ENCODE measurements around the gene DNAAF3.
A peak's percentile ranks its signal among the peaks of the same experiment; 100 is the strongest.
"Not testable (repeated sequence)": the region's sequence is repeated elsewhere in the genome, so short reads cannot be mapped to it uniquely, and the experiment has no call there.

The DNAAF3 gene

GRCh38 chr19:55175117-55175867, 8.9 kb upstream of the DNAAF3 start:
- no peak for DNase-seq

DNA sequence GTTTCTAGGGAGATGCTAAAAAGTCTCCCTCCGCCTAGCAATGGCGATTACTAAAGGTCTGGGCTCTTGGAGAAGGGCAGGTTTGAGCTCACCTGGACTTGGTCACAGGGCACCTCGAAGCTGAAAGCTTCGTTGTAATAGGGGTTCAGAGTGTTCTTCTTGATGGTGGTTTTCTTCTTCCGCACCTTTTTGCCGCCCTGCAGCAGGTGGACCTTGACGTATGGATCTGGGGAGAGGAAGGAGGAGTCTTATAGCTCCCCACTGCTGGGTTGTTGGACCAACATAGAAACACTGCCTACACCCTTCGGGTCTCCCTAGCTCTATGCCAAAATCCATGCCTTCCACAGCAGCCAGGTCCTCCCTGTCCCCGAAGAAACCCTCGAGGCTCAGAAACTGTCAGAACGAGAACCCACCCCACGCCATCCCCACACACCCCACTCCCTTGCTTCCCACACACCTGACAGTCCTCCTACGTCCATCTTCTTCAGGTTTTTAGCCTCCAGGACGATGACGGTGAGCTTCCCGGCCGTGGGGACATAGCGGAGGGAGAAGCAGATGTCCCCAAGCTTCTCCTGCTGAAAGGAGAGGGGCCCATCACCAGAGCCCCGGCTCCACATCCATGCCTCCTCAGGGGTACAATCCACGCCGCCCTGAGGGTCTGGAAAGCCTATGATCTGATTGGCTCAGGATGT, 8.2 kb upstream of the DNAAF3 start:
- no peak for DNase-seq

DNA sequence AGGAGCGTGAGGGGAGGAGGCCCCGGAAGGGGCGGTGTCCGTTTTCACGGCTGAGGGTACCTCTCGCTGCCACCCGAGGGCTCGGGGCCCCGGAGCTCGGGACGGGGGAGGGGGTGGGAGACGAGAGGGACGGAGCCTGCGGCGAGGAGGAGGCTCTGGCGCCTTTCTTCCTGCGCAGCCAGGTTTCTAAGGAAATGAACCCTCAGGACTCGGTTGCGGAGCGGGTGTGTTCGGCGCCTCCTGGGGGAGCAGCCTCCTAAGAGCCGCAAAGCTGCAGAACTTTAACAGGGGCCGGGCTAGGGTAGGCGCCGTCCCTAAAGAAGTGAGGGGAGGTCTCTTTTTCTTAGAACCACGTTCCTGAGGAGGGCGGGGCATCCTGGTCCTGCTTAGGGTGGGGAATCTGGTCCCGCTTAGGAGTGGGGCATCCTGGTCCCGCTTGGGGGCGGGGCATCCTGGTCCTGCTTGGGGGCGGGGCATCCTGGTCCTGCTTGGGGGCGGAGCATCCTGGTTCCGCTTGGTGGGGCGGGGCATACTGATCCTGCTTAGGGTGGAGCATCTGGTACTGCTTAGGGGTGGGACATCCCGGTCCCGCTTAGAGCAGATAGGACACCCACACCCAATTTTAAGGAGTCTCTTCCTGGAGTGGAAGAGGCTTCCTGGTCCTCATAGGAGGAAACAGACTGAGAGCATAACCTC, 7.4 kb upstream of the DNAAF3 start:
- peak; percentile 44 for DNase-seq

DNA sequence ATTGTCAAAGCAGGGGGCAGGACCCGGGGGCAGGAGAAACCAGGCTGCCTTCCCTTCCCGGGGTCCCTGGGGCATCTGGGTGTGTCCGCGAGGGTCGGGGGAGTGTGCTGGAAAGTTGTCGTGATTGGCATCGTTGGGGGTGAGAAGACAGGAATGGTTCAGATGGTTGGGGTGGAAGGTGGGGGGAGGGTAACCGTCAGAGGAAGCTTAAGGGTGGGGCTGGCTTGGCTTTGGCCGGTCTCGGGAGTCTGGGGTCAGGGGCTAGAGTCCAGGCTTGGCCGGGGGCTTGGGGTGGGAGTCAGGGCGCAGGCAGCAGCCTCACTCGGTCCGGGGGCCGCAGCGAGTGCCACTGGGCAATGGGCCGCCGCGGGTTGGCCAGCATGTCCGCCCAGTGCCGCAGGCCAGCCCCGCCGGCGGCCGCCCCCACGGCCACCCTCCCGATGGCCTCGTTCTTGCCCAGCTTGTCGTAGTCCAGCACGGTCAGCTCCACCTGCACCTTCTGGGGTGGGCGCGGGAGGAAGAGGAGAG, 6.8 kb upstream of the DNAAF3 start:
- DNase-seq = no peak

DNA sequence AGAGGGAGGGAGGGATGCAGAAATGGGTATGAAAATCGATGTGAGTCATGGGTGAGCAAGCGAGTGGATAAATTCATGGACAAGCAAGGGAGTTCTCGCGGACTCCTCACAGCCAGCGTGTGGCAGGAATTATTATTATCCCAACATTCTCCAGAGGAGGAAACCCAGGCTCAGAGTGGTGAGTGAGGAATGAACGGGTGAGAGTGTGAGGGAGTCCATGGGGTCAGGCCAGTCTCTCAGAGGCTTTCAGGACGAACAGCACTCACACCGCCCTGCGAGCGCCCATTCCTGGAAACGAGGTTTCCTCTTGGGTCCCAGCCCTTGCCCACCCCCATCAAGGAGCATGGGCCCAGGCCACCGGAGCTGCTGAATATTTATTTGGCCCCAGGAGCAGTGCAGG, 6.3 kb upstream of the DNAAF3 start:
- no peak for DNase-seq

GRCh38 chr19:55172318-55172717, 5.9 kb upstream of the DNAAF3 start:
- not testable (repeated sequence) for DNase-seq

- DNase-seq = no peak
Observed at GRCh38 chr19:55171440-55171839, 5.0 kb upstream of the DNAAF3 start.

DNA sequence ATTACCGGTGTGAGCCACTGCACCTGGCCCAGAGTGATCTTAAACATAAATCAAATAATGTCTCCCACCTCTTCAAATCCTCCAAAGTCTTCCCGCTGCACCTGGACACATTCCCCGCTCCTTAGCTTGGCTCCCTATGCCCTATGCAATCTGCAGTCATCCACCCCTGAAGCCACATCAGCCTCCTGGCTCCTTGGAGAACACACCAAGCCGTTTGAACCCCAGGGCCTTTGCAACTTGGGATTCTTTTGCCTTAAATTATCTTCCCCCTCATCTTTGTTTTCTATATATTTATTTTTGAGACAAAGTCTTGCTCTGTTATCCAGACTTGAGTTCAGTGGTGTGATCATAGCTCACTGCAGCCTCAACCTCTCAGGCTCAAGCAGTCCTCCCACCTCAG, 2.7 kb upstream of the DNAAF3 start:
- DNase-seq = no peak

DNA sequence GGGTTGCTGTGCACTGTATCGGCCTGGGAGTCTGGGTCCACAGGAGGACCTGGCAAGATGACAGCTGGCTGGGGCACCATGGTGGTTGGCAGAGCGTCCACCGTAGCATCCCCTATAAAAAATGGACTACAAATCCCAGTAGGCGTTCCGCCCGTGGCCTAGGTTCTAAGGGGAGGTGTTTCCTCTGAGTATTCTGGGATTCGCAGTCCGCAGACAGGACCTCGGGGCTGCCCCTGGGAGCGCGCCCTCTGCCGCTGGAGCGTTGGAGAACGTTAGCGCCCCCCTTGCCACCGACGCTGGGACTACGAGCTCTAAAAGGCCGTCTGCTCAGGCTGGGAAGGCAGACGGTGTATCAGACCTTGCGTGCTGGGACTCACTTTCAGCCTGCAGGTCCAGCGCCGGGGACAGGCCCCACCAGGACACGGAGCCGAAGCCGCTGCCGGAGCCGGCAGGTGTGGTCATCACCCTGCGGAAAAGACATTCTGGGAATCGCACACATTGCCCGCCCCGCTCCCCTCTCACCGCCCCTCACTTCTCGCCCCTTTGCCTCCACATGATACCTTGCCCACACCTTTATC, 372 bp downstream of the DNAAF3 start:
- DNase-seq = peak; percentile 76

GRCh38 chr19:55161571-55162322, 4.7 kb downstream of the DNAAF3 start:
- DNase-seq = no peak

DNA sequence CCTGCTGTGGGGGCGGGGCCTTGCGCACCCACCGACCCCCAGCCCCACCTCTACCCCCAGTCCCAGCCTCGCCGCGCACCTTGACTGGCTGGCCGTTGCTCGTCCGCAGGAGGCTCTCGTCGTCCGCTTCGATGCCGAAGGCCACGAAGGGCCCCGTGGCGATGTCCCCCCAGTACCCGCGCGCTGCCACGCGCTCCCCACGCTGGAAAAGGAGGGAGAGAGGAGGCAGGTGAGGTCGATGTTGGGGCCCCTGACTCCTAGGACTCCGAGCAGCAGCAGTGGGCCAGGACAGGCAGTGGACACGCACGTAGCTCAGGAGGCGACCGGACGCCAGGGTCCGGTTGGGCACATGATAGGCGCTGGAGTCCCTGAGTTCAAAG, 5.4 kb downstream of the DNAAF3 start:
- DNase-seq = no peak

- peak; percentile 93 for DNase-seq
Observed at GRCh38 chr19:55160128-55160985, 6.1 kb downstream of the DNAAF3 start.

DNA sequence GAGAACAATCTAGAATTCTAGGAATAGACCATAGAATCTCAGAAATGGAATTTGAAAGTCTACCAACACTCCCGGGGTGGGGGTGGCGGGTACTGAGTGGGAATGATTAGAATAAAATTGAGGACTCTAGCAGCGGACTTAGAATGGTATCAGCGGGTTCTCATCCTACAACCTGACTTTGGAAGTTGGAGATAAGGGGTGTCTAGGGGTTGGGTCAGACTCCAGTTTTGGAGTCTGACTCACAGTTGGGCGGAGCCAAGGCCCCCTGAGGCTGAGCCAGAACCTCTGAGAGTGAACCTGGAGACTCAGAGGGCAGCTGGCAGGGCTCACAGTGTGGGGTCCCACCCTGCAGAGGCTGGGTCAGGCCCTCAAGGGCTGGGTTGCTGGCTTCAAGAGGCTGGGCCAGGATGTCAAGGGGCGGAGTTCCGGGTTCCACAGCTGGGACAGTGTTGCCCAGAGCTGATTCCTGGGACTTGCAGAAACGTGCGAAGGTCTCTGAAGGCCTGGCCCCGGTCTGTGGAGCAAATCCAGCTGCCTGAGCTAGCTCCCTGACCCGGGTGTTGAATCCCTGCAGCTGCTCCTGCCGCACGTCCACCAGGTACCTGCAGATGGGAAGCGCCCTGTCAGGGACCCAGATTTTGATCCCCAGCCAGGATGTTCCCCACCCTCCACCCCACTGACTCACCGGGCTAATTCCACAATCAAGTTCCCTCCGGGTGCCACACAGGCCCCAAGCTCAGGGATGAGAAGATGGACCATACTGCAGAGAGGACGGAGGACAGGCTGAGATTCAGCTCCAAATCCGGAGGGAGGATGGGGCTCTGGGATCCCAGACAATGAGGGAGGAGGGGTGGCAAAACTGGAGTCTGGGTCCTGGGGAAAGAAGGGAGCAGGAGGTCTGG, 7.3 kb downstream of the DNAAF3 start:
- no peak for DNase-seq

DNA sequence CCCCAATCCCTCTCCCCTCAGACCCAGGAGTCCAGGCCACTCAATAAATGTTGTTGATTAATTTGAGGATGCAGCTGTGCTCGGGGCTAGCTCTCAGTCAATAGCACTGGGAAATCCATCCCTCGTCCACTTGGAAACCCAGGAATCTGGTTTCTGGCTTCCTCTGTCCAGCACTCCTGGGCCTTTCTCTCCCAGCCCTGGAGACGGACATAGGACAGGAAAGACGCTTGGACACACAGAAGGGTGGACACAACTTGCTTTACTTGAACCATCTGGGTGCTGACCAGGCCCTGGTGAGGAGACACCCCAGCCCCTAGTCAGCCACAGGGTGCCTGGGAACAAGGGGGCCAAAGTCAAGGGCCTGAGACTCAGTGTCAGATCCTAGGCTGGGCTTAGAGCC, 8.0 kb downstream of the DNAAF3 start:
- DNase-seq = no peak

- no peak for DNase-seq
Observed at GRCh38 chr19:55157064-55157908, 9.1 kb downstream of the DNAAF3 start, which contains the start of gene TNNI3. Gene TNNI3 (minus strand): TSS chr19:55157732. CDS start chr19:55157589, 143 bp downstream.

DNA sequence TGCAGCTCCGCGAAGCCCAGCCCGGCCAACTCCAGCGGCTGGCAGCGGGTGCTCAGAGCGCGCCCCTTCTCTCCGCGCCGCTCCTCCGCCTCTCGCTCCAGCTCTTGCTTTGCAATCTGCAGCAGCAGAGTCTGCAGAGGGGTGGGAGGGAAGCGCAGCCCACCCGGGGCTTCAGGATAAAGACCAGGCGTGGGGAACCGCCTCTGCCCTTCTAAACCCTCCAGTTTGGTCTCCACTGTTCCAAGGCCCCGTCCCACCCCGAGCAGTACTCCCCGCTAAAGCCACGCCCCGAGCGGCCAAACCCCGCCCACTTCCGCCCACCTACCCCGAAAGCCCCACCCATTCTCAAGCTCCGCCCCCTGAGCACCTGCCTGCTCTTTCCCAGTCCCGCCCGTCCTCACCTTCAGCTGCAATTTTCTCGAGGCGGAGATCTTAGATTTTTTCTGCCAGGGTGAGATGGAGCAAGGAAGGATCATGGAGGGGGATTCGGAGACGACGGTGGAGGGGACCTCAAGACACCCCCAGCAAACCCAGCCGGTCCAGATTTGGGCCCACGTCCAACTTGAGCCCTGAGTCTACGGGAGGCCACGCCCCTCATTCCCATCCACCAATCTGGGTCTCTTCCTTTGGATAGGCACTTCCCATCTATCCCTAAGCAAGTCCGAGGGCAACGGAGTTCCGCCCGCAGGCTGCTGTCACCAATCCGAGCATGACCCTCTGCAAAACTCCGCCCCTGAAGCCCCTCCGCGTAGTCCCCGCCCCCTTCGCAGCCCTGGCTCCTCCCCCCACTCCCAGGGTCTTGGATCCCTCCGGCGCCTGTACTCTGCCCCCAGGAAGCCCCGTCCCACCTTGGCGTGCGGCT, 10.0 kb downstream of the DNAAF3 start:
- no peak for DNase-seq

- DNase-seq = not testable (repeated sequence)
Observed at GRCh38 chr19:55155784-55156183, 10.6 kb downstream of the DNAAF3 start.

DNA sequence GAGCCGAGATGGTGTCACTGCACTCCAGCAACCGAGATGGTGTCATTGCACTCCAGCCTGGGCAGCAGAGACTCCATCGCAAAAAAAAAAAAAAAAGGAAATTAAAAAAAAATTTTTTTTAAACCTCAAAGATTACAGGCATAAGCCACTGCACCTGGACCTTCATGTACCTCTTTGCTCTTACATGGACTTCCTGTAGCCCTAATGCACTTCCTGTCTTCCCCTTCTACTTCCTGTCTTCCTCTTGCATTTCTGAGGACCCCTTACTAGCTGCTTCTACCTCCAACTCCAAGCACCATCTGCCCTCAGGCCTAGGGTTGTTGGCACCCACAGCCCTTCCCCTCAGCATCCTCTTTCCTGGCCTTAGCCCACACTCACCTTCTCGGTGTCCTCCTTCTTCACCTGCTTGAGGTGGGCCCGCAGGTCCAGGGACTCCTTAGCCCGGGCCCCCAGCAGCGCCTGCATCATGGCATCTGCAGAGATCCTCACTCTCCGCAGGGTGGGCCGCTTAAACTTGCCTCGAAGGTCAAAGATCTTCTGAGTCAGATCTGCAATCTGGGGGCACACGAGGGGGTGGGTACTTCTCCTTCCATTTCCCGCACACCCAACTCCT, 12.7 kb downstream of the DNAAF3 start:
- no peak for DNase-seq
